GM21737 (cell line): ENCODE data around the gene TGFB1I1.
"Not testable (repeated sequence)": the region's sequence is repeated elsewhere in the genome, so short reads cannot be mapped to it uniquely, and the experiment has no call there.

Experiments used
- ATAC-seq: cut with Tn5 transposase; IDR thresholded peaks from one replicate; pipeline ENCODE4 v1.9.1; 2021; ENCODE audit warnings: mild to moderate bottlenecking, moderate library complexity; ENCODE audit not compliant: unreplicated experiment

The TGFB1I1 gene

GRCh38 chr16:31467858-31468257, 4.1 kb upstream of the TGFB1I1 start:
- no peak for ATAC-seq

GRCh38 chr16:31470615-31471014, 1.3 kb upstream of the TGFB1I1 start:
- ATAC-seq: no peak

- ATAC-seq: no peak
Observed at GRCh38 chr16:31471241-31471874, 594 bp upstream of the TGFB1I1 start.

- no peak for ATAC-seq
Observed at GRCh38 chr16:31472709-31473203, 804 bp downstream of the TGFB1I1 start.

- ATAC-seq: no peak
Observed at GRCh38 chr16:31473264-31473984, 1.5 kb downstream of the TGFB1I1 start.

GRCh38 chr16:31474173-31474714, 2.3 kb downstream of the TGFB1I1 start:
- ATAC-seq: no peak

- ATAC-seq: no peak
Observed at GRCh38 chr16:31474773-31475738, 3.1 kb downstream of the TGFB1I1 start.

GRCh38 chr16:31475946-31476302, 4.0 kb downstream of the TGFB1I1 start:
- no peak for ATAC-seq

GRCh38 chr16:31476303-31477219, 4.6 kb downstream of the TGFB1I1 start:
- peak; percentile 56 for ATAC-seq

GRCh38 chr16:31477220-31478216, 5.6 kb downstream of the TGFB1I1 start:
- no peak for ATAC-seq

- no peak for ATAC-seq
Observed at GRCh38 chr16:31478956-31479355, 7.0 kb downstream of the TGFB1I1 start.

GRCh38 chr16:31479751-31480150, 7.8 kb downstream of the TGFB1I1 start:
- ATAC-seq: no peak

- no peak for ATAC-seq
Observed at GRCh38 chr16:31480851-31481536, 9.0 kb downstream of the TGFB1I1 start.

GRCh38 chr16:31483081-31483480, 11.1 kb downstream of the TGFB1I1 start, which contains the start of gene SLC5A2:
TSS of gene SLC5A2 (plus strand) at chr16:31483123. CDS start at chr16:31483137, 14 bp downstream.
- ATAC-seq: no peak

GRCh38 chr16:31484048-31484447, 12.1 kb downstream of the TGFB1I1 start:
- not testable (repeated sequence) for ATAC-seq

GRCh38 chr16:31484491-31485171, 12.7 kb downstream of the TGFB1I1 start:
- no peak for ATAC-seq

- ATAC-seq: no peak
Observed at GRCh38 chr16:31485571-31485970, 13.6 kb downstream of the TGFB1I1 start.
